Parathyroid adenoma (tissue), 2 donors: ENCODE measurements around the gene SDSL.

Experiments
- H2AFZ ChIP-seq: fragments of 300-600 bp; sonication (generic); one replicate; pipeline ENCODE4 v1.7.0; 2017; ENCODE audit warnings: antibody characterized with exemption, mild to moderate bottlenecking
- H3K27ac ChIP-seq: fragments of 300-600 bp; sonication (generic); one replicate; pipeline ENCODE4 v1.7.0; 2017
- H3K27me3 ChIP-seq: fragments of 300-600 bp; sonication (generic); one replicate; pipeline ENCODE4 v1.7.0; 2017; ENCODE audit warnings: low read length; ENCODE audit not compliant: control insufficient read depth, insufficient read depth
- H3K36me3 ChIP-seq: fragments of 300-600 bp; sonication (generic); one replicate; pipeline ENCODE4 v1.7.0; 2017; ENCODE audit warnings: low read length; ENCODE audit not compliant: control insufficient read depth, insufficient read depth
- H3K4me1 ChIP-seq: fragments of 300-600 bp; sonication (generic); one replicate; pipeline ENCODE4 v1.7.0; 2017; ENCODE audit warnings: control low read depth
- H3K4me2 ChIP-seq: fragments of 300-600 bp; sonication (generic); one replicate; pipeline ENCODE4 v1.7.0; 2017; ENCODE audit warnings: low read length
- H3K4me3 ChIP-seq: fragments of 300-600 bp; sonication (generic); one replicate; pipeline ENCODE4 v1.7.0; 2017; ENCODE audit warnings: low read depth, low read length
- H3K79me2 ChIP-seq: fragments of 300-600 bp; sonication (generic); one replicate; pipeline ENCODE4 v1.7.0; 2017; ENCODE audit warnings: control low read depth
- H3K9ac ChIP-seq: fragments of 300-600 bp; sonication (generic); one replicate; pipeline ENCODE4 v1.7.0; 2017; ENCODE audit warnings: mild to moderate bottlenecking
- H3K9me3 ChIP-seq: fragments of 300-600 bp; sonication (generic); one replicate; pipeline ENCODE4 v1.7.0; 2017; ENCODE audit warnings: low read length; ENCODE audit not compliant: control insufficient read depth
- TF ChIP-seq, protein P1 (sequence below): fragments of 300-600 bp; sonication (generic); IDR thresholded peaks from one replicate; pipeline ENCODE4 v1.7.0; 2017; ENCODE audit warnings: antibody characterized with exemption, mild to moderate bottlenecking
- donor health status: primary hyperparathyroidism.

Gene SDSL

DNA sequence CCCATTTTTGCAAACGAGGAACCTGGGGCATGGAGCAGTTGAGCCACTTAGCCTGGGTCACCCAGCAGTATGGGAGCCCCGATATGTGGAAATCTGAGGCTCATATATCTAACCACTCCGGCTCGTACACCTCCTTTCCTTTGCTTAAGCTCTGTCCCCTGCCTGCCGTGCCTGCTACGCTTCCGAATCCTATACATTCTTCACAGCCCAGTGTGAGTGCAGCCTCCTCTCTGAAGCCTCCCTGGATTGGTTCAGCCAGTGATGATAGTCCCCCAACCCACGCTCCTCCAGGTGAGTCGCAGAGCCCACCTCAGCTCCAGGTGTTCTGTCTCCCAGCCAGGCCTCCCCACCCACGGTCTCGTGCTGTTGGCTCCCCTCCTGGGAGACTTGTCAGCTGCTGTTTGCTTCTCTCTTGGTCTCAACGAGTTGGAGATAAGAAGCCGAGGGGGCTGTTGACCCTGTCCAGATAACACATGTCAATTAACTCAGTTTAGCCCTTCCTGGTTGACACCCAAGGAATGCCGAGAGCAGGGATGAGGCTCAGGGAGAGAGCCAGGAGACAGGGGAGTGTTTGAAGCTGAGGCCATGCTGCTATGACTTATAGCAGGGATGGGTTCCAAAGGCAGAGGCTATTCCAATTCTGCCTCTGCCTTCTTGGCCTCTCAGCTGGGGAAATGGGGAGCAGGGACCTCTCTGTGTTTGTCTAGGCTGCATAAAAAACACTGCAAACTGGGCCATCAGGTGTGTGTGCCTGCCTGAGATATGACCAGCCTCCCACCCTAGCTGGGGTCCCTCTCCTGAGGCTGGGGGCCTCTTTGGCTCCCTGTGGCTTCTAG lies 19.0 kb downstream of the SDSL start:
- H3K36me3 ChIP-seq, result no peaks in the 10 kb centered on the region
- no peak overlapping the region for H3K4me3 ChIP-seq
- H3K4me2 ChIP-seq, result no peak overlapping the region
- TF ChIP-seq, protein P1, sequence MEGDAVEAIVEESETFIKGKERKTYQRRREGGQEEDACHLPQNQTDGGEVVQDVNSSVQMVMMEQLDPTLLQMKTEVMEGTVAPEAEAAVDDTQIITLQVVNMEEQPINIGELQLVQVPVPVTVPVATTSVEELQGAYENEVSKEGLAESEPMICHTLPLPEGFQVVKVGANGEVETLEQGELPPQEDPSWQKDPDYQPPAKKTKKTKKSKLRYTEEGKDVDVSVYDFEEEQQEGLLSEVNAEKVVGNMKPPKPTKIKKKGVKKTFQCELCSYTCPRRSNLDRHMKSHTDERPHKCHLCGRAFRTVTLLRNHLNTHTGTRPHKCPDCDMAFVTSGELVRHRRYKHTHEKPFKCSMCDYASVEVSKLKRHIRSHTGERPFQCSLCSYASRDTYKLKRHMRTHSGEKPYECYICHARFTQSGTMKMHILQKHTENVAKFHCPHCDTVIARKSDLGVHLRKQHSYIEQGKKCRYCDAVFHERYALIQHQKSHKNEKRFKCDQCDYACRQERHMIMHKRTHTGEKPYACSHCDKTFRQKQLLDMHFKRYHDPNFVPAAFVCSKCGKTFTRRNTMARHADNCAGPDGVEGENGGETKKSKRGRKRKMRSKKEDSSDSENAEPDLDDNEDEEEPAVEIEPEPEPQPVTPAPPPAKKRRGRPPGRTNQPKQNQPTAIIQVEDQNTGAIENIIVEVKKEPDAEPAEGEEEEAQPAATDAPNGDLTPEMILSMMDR, result no peak
- H3K9me3 ChIP-seq, result no peaks in the 10 kb centered on the region
- H3K27ac ChIP-seq, result no peak overlapping the region
- H3K9ac ChIP-seq, result no peak overlapping the region
- no peaks in the 10 kb centered on the region for H3K79me2 ChIP-seq
- no peaks in the 10 kb centered on the region for H3K4me1 ChIP-seq
- no peaks in the 10 kb centered on the region for H3K27me3 ChIP-seq
- no peak overlapping the region for H2AFZ ChIP-seq

DNA sequence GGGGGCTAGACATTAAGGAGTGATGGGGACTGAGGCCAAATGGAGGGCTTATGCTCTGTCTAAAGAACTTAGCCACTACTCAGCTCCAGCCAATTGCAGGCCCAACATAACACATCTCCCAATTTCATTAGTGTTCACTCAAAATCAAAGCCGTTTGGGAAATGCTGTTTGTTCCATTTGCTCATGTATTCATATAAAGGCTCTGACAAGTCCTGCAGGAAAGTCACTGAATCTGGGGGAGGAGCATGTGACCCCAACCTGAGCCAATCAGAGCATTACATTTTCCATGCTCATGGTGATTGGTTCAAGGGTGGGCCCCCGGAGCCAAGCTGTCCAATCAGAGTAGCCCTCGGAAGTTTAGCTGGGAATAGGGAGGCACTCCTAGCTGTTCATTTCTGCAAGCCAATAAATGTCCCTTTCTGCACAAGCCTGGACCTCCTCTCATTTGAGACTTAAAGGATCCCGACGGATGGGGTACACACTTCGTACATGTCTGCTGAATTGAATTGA lies 20.9 kb downstream of the SDSL start:
- Histone ChIP-seq H3K4me1 (no peaks in the 10 kb centered on the region), H3K27ac (no peak overlapping the region), H3K36me3 (no peaks in the 10 kb centered on the region), H3K27me3 (no peaks in the 10 kb centered on the region), H3K9me3 (no peaks in the 10 kb centered on the region), H3K9ac (no peak overlapping the region), H3K4me2 (no peak overlapping the region), H3K79me2 (no peaks in the 10 kb centered on the region), H2AFZ (no peak overlapping the region), H3K4me3 (no peak overlapping the region)
- TF ChIP-seq, protein P1, result no peak

DNA sequence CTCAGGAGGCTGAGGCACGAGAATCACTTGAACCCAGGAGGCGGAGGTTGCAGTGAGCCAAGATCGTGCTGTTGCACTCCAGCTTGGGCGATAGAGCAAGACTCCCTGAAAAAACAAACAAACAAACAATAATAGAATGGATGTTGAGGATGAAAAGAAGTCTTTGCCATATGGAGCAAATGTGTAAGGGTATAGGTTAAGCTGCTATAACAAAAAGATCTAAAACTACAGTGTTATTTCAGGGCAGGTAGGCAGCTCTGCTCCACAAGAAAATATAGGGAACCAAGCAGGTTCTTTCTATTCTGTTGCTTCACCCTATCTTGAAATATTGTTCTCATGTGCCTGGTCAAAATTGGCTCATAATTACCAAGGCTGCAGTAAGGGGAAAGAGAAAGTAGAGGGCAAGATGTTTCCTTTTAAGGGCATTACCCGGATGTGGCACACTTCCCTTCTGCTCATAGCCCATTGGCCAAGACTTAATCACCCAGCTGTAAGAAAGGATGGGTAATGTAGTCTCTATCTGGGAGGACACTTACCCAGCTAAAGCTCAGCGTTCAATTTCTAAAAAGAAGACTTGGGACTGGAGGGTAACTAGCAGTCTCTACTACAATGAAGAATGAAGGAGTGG lies 23.5 kb downstream of the SDSL start:
- no peaks in the 10 kb centered on the region for H3K9me3 ChIP-seq
- H3K4me1 ChIP-seq, result no peaks in the 10 kb centered on the region
- H3K4me2 ChIP-seq, result no peak overlapping the region
- TF ChIP-seq, protein P1, result no peak
- no peak overlapping the region for H3K27ac ChIP-seq
- no peak overlapping the region for H3K4me3 ChIP-seq
- H2AFZ ChIP-seq, result no peak overlapping the region
- no peak overlapping the region for H3K9ac ChIP-seq
- H3K36me3 ChIP-seq, result no peaks in the 10 kb centered on the region
- H3K27me3 ChIP-seq, result no peaks in the 10 kb centered on the region
- no peaks in the 10 kb centered on the region for H3K79me2 ChIP-seq

DNA sequence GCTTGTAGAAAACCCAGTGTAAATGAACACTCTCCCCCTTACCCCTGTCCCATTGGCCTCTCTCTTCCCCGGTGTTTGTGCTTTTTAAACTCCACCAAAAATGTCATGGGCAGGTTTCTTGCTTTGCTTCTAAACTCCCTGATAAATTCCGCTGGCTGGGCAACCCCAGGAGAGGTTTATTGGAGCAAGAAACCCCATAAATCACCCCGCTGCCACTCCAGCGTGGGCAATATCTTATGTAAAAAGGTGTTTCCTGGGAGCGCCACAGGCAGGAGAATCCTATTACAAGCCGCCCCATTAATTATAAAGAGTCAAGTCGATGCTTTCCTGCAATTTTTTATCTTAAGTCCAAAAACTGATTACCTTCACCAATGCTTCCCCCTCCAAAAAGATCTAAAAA lies 26.7 kb downstream of the SDSL start:
- H3K27me3 ChIP-seq, result no peaks in the 10 kb centered on the region
- H3K4me2 ChIP-seq, result no peak overlapping the region

More for the DNA sequence above, 26.7 kb downstream of the SDSL start:
- TF ChIP-seq, protein P1, result no peak
- Histone ChIP-seq H3K9me3 (no peaks in the 10 kb centered on the region), H3K27ac (no peak overlapping the region), H2AFZ (no peak overlapping the region), H3K4me1 (no peaks in the 10 kb centered on the region), H3K36me3 (no peaks in the 10 kb centered on the region), H3K4me3 (no peak overlapping the region), H3K79me2 (no peaks in the 10 kb centered on the region), H3K9ac (no peak overlapping the region)
